ENCODE data around the gene MAST4.
"Not testable (repeated sequence)": the region's sequence is repeated elsewhere in the genome, so short reads cannot be mapped to it uniquely, and the experiment has no call there.

Gene MAST4

DNA sequence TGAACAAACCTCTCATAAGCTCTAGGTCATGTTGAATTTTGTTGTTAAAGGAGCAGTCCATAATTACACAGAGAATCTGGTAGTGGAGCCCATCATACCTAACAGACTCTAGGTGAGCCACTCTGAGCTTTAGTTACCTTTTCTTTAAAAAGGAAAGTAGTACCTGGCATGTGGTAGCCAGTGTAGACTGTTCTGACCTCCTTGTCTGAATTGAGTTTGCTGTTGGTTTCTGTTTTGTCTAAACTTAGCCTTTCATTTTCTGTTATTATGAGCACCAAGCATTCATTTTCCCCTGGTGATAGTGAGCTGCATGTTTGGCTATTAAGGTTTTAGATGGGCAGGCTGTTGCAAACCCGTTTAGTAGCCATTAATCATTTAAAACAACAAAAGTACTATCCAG lies 112.2 kb downstream of the MAST4 start:
- DNase-seq, result no peak

DNA sequence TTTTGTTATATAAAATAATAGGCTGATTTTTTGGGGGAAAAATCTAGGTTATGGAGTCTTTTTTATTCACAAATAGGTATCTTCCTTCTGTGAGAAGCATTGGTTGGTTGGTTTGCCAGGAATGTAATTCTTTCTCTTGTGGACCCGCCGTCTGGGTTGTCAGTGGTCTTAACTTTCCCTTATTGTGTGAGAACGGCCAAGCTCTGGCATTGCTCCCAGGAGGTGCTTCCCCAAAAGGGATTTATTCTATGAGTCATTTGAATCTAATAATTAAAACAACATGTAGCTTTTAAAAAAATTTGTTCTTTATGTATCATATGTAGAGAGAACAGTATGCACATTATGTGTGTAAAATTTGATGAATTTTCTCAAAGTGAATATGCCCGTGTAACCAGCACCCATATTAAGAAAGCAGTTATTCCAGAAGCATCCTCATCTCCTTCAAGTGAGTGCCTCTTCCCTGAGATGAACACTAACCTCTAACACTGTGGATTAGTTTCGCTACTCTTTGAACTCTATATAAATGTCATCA lies 114.4 kb downstream of the MAST4 start:
- no peak for DNase-seq

DNA sequence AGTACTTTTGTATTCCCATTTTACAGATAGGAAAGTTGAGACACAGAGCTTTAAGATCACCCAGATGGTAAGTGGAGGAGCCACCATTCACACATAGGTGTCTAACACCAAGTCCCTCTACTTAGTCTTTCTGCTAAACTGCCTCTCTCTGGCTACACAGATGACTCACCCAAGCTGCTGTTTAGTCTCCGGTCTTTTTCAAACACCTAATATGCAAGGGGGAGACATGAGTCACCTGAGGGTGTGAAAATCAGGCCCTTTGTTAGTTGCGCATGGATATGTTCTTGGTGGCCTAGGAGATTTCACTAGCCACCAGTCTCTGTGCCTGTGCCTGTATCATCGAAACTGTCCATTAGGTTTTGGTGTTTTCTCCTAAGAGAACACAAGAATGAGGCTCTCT lies 117.8 kb downstream of the MAST4 start:
- no peak for DNase-seq

DNA sequence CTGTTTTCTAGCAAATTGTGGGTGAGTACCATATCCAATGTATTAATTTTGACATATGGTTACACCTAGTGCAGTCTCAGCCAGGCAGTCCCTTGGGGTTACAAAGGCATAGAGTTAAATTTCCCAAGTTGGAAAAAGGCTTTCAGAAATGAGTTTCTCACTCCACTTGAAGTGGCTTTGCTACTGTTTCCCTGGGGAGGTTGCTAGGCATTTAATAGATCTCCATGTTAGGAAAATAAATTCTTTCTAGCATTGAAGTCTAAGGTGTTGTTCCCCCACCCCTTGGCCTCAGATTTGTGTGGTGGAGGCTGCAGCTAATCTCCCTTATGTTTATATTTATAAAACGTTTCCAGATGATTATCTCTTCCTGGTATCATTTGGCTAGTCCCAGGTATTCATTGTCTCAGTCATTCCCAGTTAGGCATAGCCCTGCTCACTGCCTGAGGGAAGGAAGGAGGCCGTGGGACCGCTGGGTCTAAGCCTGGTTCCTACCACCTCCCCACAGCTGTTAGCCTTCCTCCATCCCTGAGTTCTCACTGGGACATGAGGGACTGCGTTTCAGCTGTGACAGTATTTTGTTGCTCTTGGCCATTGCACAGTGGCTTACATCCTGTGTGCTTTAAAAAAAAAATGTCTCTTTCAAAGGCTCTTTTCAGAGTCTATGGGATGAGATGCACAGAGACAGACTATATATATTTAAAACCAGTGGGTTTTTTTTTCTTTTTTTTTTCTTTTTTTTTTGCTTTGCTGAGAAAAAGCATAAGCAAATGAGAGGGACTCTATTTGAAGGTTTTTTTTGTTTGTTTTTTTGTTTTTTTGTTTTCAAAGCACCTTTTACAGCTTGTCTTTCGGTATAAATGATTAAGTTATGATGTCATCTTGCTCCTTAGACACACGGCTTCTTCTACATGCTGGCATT lies 121.5 kb downstream of the MAST4 start:
- no peak for DNase-seq

DNA sequence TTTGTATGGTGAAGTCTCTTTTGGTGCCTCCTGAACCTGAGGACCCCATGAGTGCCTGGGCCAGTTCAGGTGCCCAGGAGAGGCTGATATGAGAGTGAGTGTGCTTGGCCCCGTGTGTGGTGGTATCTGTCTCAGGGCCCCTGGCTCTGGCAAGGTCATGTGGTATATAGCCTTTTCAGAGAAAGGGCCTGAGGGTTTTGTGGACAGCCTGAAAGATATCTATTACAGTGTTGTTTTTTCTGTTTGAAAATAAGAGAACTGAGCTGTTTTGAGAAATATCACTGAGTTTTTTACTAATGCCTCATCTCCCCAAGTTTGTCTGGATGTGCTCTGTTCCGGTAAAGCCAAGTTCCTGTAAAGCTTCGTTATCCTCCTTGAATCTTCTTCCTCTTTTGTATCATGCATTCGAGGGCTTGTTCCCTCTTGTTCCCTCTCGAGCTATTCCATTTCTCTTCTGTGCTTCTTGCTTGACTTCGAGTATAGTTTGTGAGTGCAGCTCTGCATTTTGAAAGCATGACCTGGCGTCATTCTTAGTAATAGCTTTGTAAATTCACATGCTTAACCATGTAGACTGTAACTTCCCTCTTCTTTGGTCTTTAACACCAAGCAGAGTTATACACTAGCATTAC lies 122.3 kb downstream of the MAST4 start:
- DNase-seq, result no peak

DNA sequence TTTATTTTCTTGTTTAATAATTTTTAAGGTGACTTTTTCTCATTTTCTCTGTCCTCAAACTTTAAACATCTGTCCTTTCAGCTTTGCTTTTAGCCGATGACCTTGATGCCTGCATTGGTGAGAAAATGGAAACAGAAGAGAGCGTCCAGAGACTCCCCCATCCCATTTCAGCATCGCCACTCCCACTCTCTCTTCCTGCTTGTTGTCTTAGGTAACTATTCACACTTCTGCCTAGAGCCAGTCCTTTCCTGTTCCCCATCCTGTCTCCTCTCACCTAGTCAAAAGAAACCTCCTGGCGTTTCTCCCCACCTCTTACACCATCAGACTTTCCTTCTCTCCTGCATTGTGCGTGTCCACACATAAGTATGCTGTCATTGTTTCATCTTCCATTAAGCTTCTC lies 124.6 kb downstream of the MAST4 start:
- no peak for DNase-seq

DNA sequence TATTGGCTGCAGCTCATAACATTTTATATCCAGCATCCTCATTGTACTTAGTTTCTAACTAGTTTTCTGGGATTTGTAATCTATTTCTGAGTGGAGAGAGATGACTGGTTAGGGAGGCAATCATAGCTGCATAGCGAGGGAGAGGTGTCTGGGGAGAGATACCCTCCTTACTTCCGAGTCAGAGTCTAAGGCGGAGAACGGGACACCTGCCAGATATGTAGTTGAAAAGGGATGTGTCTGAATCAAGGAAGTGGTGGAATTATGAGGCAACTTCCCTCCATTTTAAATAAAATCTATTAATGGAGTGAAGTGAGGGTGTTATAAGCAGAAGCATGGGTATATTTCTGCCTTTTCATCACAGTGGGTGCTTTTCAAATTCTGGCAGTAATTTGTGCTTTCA lies 126.5 kb downstream of the MAST4 start:
- DNase-seq, result no peak

DNA sequence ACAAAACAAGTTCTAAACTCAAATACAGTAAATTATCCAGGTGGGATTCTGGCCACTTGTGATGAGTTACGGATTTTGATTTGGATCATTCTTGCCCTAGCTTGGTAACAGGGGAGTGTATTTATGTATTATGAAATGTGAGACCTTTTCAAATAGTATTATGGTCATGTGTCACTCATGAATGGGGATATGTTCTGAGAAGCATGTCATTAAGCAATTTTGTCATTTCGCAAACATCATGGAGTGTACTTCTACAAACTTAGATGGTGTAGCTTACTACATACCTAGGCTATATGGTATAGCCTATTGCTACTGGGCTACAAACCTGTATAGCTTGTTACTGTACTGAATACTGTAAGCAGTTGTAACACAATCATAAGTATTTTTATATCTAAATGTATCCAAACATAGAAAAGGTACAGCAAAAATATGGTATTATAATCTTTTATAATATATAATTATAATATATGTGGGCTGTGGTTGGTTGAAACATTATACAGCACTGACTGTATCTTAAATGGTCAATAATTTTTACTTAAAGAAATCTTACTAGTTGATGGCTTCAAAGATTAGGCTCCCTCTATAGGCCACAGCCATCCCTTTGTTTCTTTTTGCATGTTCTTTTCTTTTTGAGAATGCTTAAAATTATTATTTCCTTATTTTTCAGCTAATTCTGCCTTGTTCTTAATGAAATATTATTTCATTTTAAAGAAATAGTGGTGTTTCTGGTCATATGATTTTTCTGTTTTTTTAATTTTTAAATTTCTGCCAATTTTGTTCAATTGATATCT lies 128.4 kb downstream of the MAST4 start:
- no peak for DNase-seq

DNA sequence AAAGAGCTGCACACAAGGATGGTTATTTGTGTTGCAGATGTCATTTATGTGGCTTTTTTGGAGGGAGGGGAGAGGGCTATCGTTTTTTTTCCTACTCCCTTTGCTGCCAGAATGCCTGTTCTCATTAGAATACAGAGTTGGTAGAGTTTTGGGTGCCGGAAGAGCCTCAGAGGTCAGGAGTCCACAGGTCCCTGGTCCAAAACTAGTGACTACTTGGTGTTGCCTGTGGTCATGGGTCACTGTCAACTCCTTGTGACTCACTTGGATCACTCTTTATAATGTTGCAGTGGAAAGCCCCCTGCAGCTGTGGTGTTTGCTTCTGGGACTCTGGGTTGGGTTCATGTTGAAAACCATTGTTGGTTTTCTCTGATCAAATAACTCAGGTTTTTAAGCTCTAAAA lies 131.4 kb downstream of the MAST4 start:
- DNase-seq, result no peak

GRCh38 chr5:66728049-66728448 lies 131.9 kb downstream of the MAST4 start:
- DNase-seq, result no peak

DNA sequence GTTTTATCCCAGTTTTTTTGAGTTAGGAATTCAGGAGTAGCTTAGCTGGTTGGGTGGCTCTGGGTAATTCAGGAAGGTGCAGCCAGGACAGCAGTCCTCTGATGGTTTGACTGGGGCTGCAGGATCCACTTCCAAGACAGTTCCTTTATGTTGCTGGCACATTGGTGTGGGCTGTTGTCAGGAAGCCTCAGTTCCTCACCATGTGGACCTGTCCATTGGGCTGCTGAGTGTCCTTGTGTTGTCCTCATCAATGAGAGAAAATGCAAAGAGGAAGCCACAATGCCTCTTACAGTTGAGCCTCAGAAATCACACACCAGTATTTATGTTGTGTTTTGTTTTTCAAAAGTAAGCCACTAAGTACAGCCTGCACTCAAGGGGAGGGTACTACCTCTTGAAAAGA lies 140.9 kb downstream of the MAST4 start:
- no peak for DNase-seq

DNA sequence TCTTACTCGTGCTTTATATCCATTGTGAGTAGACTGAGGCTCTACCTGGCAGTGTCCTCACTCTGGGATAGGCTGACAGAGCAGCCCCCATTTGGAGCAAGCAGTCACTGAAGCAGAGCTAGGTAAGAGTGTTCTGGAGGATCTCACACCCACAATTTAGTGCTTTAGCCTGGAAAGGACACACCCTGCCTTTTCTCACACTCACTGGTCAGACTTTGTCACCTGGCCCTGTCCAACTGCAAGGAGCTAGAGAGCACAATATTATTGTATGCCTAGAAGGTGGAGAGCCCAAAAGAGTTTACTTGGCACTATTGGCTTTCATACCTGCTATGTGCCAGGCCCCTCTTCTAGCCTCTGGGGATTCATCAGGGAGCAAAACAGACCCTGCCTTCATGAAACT lies 141.9 kb downstream of the MAST4 start:
- DNase-seq, result no peak

- DNase-seq, result no peak
Observed at GRCh38 chr5:66739021-66739420, 142.8 kb downstream of the MAST4 start.

DNA sequence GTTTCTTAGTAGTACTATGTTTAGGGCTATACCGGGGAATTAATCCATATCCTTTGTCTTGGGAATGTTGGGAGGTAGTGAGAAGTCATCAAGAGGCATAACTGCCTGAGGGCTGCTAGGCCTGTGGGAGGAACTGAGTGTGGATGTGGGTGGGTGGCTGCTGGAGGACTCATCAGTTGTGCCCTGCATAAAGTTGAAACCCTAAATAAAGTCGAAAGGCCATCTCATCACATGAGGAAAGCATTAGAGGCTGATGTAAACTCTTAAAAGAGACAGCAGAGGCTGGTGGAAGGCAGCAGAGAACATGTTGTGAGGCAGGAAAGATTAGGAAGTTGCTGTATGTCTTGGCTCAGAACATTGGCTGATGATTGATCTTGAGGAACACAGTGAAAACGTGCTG lies 143.8 kb downstream of the MAST4 start:
- no peak for DNase-seq

DNA sequence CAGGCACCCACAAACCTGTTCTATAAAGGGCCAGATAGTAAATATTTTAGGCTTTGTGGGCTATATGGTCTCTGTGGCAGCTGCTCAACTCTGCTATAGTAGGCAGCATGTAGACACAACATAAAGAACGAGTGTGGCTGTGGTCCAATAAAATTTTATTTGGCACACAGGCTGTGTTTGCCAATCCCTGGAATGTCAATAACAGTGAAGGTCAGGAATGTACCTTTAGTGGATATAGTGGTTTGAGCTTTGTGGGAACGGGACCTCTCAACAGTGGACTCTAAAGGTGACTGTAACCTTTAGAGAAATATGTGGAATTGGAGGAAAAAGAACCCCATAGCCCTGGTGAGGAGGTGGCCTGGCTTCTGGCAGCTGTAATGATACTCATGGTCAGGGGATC lies 145.2 kb downstream of the MAST4 start:
- no peak for DNase-seq

DNA sequence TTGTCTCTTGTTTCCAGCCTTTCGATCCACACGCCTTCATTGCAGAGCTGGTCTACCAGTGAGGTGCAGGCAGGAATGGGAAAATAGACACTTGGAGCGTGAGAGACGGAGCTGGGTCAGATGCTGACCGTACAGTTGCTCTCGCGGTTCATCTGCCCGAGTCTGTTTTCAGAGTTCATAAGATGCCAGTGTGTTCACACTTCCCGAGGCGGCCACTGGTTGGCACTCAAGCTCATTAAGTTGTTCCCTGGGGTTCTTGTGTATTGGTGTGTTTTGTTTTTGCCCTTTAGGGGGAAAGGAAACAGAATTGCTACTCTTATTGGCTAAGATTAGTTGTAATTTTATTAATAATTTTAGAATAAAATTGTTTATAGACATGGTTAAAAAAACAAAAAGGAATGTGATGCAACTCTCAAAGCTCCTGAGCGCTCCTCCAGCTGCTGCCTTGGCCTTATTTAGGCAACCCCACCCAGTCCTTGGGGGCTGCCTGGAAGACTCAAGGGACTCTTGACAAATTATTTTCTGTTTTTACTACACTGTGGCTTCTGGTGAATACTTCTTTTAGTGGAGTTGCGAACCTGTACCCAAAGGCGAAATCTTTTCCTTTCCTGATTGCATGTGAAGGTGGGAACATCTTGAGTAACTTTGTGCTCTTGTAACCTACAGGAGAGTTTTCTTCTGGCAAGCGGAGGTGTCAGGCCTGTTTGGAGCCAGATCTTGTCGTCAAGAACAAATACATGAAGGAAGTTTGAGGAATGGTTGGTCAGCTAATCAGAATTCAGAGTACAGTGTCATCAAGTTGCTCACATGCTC lies 146.1 kb downstream of the MAST4 start:
- no peak for DNase-seq

- DNase-seq, result no peak
Observed at GRCh38 chr5:66742896-66743247, 146.7 kb downstream of the MAST4 start.

DNA sequence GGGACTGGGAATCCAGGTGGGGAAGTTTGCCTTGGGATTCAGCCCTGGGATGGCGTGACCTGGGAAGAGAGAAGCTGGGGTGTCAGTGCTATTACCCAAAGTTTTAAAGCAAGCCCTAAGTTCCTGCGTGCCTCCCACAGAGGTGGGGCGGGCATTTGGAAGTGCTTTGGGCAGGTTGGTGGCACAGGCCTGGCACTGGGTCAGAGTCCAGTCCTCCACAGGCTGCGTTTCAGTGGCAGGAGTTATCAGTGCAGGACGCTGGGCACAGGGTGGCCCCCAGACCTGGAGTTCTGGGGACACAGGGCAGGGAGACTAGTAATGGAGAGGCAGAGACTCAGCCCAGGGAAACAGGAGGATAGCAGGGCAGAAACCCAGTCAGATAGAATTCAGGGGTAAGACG lies 147.2 kb downstream of the MAST4 start:
- no peak for DNase-seq

- no peak for DNase-seq
Observed at GRCh38 chr5:66744040-66744439, 147.8 kb downstream of the MAST4 start.

GRCh38 chr5:66745297-66745696 lies 149.1 kb downstream of the MAST4 start:
- DNase-seq, result no peak

DNA sequence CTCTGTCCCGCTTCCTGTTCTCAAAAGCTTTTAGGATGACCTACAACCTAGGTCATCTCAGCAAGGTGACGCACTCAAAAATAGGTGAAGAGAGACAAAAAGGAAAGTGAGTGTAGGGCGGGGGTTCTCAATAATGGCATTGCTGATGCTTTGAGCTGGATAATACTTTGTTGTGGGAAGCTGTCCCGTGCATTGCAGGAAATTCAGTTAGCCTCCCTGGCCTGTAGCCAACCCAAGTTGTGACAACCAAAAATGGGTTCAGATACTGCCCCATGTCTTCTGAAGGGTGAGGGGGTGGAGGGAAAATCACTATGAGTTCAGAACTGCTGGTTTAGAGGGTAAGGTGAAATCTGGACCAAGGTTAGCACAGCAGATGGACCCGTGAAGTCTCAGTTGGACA lies 151.4 kb downstream of the MAST4 start:
- no peak for DNase-seq

- not testable (repeated sequence) for DNase-seq
Observed at GRCh38 chr5:66752668-66753067, 156.5 kb downstream of the MAST4 start.

Measured in NCI-H446 (cell line).